ENCODE results near the gene CRCP.
A peak's percentile ranks its signal among the peaks of the same experiment; 100 is the strongest.
"Not testable (repeated sequence)": the region's sequence is repeated elsewhere in the genome, so short reads cannot be mapped to it uniquely, and the experiment has no call there.

The CRCP gene

GRCh38 chr7:66114743-66115649 lies at the start of gene CRCP:
CRCP (plus strand) TSS chr7:66114847; CDS start chr7:66114963, 116 bp downstream.
- peak; percentile 76 for DNase-seq

- no peak for DNase-seq
Observed at GRCh38 chr7:66069732-66070131, 44.9 kb upstream of the CRCP start.

- DNase-seq: no peak
Observed at GRCh38 chr7:66070222-66070621, 44.4 kb upstream of the CRCP start.

GRCh38 chr7:66072208-66072607 lies 42.4 kb upstream of the CRCP start:
- not testable (repeated sequence) for DNase-seq

- DNase-seq: peak; percentile 83
Observed at GRCh38 chr7:66075590-66076461, 38.8 kb upstream of the CRCP start, which contains the start of gene ASL. ASL (plus strand) TSS chr7:66075819; CDS start chr7:66076082, 263 bp downstream.

- no peak for DNase-seq
Observed at GRCh38 chr7:66076462-66077329, 38.0 kb upstream of the CRCP start.

- no peak for DNase-seq
Observed at GRCh38 chr7:66078067-66078466, 36.6 kb upstream of the CRCP start.

GRCh38 chr7:66082083-66082482 lies 32.6 kb upstream of the CRCP start:
- DNase-seq: no peak

GRCh38 chr7:66082886-66083415 lies 31.7 kb upstream of the CRCP start:
- no peak for DNase-seq

GRCh38 chr7:66083677-66084076 lies 31.0 kb upstream of the CRCP start:
- no peak for DNase-seq

- DNase-seq: no peak
Observed at GRCh38 chr7:66088861-66089838, 25.5 kb upstream of the CRCP start.

GRCh38 chr7:66092654-66093053 lies 22.0 kb upstream of the CRCP start:
- DNase-seq: no peak

GRCh38 chr7:66095010-66095409 lies 19.6 kb upstream of the CRCP start:
- DNase-seq: no peak

- DNase-seq: no peak
Observed at GRCh38 chr7:66099232-66099550, 15.5 kb upstream of the CRCP start.

GRCh38 chr7:66099551-66100407 lies 14.9 kb upstream of the CRCP start:
- DNase-seq: peak; percentile 12

- no peak for DNase-seq
Observed at GRCh38 chr7:66100408-66101050, 14.1 kb upstream of the CRCP start.

- not testable (repeated sequence) for DNase-seq
Observed at GRCh38 chr7:66102168-66102567, 12.5 kb upstream of the CRCP start.

GRCh38 chr7:66103994-66104393 lies 10.7 kb upstream of the CRCP start:
- DNase-seq: not testable (repeated sequence)

- DNase-seq: no peak
Observed at GRCh38 chr7:66105263-66105748, 9.3 kb upstream of the CRCP start.
